HG03558 (cell line): ENCODE measurements around the gene FAM98C.
"Not testable (repeated sequence)": the region's sequence is repeated elsewhere in the genome, so short reads cannot be mapped to it uniquely, and the experiment has no call there.

ENCODE experiments used
- ATAC-seq: cut with Tn5 transposase; IDR thresholded peaks from one replicate; pipeline ENCODE4 v1.9.1; 2021; ENCODE audit warnings: moderate number of reproducible peaks; ENCODE audit not compliant: unreplicated experiment; ENCODE audit errors: extremely low read depth

FAM98C gene

DNA sequence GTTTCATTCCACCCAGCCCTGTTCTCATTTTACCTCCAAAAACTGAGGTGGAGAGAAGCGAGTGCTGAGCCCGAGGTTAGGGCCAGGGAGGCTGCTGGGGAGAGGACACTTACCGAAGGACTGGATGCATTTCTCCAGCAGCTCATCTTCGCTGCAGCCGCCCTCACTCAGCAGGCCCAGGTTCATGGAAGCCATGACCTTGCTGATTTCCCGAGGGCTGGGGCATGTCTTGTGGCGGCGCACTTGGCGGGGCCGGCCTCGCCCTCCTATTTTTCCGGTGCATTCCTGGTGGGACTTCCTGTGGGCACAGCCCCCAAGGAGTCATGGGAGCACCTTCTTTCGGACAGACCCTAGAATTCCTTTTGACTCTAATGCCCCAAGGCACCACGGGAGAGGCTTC is 19.0 kb downstream of the FAM98C start:
- ATAC-seq: no peak

DNA sequence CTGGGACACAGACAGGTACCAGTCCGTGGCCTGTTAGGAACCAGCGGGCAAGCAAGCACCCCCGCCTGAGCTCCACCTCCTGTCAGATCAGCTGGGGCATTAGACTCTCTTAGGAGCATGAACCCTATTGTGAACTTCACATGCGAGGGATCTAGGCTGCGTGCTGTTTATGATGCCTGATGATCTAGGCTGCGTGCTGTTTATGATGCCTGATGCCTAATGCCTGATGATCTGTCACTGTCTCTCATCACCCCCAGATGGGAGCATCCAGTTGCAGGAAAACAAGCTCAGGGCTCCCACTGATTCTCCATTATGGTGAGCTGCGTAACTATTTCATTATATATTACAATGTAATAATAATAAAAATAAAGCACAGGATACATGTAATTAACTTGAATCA is 19.5 kb downstream of the FAM98C start:
- ATAC-seq: no peak

DNA sequence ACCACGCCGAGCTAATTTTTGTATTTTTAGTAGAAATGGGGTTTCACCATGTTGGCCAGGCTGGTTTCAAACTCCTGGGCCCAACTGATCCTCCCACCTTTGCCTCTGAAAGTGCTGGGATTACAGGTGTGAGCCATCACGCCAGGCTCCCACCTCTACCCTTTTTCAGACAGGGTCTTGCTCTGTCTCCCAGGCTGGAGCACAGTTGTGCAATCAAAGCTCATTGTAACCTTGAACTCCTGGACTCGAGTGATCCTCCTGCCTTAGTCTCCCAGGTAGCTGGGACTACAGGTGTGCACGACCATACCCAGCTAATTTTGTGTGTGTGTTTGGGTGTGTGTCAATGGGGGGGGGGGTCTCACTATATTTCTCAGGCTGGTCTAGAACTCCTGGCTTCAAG is 21.4 kb downstream of the FAM98C start:
- no peak for ATAC-seq

DNA sequence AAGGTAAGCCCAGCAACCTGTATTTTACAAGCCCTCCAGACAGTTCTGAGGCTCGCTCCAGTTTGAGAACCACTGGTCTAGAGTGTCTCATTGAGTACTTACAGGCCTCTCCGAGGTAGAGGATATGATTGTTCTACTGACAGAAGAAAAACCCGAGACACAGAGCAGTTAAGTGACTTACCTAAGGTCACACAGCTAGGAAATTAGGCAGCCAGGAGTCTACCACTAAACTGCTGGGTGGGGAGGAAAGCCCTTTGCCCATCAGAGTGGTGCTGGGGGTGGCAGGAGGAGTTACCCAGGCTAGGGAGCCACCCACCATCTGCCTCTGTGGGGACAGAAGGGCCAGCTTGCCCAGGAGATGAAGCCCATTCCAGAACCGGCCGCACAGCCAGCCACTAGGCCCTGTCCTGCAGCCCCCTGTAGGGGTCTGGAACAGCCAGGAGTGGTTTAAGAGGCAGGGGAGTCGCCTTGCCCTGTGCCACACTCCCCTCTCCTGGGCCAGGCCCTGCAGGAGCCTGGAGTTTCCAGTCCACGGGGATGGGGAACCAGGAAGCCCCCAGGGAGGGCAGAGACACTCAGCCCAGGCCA is 22.4 kb downstream of the FAM98C start:
- no peak for ATAC-seq

DNA sequence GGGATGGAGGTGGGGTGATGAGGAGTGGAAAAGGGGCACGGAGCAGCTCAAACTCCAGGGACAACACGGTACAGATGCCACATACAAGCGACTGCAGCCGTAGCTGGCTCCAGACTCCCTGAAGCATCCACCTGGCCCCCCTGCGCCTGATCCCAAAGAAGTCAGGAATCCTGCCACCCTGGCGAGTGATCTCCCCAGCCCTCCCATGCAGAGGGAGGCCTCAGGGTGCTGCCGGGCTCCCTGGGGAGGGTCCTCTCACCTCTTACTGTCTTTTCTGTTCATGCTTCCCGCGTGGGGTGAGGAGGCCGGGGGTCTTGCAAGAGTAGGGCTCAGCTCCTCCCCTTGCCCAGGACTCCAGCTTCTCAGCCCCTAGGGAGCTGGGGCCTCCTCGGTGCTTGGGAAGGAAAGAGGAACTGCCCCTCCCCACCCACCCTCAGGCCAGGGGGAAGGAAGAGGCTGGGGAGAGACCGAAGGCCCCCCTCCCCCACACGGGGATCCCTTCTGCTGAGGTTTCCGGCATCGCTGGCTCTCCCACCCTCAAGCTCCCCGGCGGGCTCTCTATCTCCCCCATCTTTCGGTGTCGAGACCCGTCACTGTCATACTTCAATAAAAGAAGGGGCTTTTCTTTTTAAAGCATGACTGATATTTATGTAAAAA is 23.0 kb downstream of the FAM98C start, which contains the start of gene RASGRP4:
Gene RASGRP4 (minus strand): TSS at position 410 of the 657 bp plus-strand sequence. CDS start 128 bp downstream, at position 282.
- no peak for ATAC-seq

DNA sequence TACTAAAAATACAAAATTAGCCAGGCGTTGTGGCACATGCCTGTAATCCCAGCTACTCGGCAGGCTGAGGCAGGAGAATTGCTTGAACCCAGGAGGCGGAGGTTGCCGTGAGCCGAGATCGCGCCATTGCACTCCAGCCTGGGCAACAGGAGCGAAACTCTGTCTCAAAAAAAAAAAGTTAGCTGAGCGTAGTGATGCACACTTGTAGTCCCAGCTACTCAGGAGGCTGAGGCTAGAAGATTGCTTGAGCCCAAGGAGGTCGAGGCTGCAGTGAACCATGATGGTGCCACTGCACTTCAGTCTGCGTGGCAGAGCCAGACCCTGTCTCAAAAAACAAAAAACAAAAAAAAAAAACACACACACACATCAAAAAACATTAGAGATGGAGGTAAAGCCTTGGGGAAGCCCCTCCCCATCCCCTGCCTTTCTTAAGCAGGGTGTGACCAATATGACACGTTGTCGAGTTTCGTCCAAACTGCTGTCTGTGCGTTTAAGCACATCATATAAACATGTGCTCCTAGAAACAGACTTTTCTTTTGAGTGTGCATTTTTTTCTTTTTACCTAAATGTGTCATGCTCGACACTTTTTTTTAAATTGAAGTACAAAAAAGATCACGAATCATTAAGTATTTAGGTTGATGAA is 24.3 kb downstream of the FAM98C start:
- ATAC-seq: not testable (repeated sequence)

DNA sequence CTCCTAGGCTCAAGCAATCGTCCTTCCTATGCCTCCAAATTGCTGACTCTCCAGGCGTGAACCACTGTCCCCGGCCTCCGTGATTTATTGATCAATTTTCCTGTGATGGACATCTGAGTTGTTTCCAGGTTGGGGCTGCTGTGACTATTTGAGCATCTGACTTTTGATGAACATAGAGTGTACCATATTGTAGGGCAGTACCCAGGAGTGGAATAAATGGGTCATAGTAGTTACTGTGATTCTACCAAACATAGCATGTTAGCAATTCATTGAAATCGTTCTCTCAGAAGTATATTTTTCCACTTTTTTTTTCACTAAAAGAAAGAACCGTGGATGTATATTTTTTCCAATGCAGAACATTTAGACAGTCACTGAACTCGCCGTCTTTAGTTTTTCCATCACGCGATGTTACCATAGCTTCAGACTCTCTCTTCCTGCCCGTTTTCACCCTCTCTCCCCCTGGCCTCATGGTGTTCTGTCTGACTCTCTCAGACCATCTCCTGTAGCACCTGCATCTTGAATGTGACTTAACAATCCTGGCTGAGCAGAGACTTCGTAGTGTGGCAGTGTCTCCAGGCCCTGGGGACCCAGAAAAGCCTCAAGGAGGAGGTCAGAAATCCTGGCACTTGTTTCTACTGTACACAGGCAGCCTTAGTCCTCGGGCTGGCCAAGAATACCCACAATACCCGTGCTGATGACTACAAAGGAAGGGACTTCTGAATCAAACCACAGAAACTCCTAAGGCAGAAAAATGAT is 26.3 kb downstream of the FAM98C start:
- ATAC-seq: no peak

DNA sequence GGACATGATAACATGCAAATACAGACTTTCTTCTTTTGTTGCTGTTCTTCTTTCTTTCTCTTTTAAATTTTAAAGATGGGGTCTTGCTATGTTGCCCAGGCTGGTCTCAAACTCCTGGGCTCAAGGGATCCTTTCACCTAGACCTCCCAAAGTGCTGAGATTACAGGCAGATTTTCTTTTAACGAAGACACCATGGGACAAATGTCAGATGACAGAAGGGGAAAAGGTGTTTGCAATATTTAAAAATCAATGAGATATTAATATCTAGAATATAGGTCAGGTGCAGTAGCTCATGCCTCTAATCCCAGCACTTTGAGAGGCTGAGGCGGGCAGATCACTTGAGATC is 26.9 kb downstream of the FAM98C start:
- no peak for ATAC-seq

DNA sequence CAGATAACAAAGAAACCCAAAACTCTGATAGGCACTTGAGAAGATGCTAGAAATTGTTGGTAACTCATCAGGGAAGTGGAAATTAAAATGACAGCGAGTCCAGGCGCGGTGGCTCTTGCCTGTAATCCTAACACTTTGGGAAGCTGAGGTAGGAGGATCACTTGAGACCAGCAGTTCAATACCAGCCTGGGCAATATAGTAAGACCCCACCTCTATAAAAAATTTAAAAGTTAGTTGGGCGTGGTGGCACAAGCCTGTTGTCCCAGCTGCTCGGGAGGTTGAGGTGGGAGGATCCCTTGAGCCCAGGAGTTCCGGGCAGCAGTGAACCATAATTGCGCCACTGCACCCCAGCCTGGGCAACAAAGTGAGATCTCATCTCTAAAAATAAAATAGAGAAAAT is 28.0 kb downstream of the FAM98C start:
- no peak for ATAC-seq

DNA sequence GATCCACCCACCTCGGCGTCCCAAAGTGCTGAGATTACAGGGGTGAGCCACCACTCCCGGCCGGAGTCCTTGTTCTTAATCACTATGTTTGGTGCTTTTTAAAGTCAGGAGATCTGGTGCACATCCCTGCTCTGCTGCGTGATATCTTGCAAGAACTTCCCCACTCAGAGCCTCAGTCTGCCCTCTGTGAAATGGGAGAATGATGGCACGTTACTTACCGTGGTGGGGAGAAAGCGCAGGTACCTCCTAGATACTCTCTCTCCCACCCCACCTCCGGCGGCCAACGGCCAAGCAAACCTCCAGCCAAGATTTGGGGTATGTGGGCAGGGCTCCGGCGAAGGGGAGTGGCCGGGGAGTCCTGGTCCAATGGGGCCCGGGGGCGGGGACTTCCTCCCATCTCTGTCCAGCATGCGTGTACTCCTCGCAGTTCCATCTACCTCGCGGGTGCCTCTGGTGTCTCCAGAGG is 30.4 kb downstream of the FAM98C start, which contains the start of gene RYR1:
Gene RYR1 (plus strand): TSS at position 424 of the 466 bp plus-strand sequence. CDS start 139 bp downstream, outside the sequence.
- no peak for ATAC-seq

DNA sequence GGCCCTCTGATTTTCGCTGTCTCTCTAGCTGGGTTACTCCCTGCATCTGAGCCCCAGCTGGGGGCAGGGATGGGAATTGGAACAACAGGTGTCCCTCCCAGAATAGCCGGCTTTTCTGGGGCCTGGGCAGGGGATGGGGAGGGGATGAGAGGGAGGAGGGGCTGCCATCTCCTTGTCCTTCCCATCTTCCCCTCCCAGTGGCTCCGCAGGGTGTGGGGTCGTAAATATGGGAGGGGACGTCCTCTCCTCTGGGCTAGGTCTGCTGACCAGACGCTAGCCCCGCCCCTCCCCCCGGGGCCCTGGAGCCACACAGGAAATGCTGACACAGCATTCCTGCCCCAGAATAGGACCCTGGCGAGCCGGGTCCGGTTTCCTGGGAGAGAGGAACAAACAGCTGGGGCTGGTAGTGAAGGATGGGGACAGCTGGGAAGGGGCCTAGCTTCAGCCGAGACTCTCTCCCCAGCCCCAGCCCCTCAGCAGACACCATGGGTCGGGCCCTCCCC is 31.7 kb downstream of the FAM98C start:
- no peak for ATAC-seq

DNA sequence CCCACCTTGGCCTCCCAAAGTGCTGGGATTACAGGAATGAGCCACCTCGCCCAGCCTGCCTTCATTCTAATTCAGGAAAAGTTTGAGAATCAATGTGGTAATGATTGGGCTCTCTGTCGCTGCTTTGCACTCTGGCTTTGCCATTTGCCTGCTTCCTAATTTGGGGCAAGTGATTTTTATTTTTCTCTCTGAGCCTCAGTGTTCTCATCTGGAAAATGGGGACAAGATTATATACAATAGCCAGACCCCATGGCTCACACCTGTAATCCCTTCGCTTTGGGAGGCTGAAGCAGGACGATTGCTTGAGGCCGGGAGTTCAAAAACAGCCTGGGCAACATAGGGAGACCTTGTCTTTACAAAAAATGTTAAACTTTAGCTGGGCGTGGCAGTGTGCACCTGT is 34.4 kb downstream of the FAM98C start:
- ATAC-seq: no peak

DNA sequence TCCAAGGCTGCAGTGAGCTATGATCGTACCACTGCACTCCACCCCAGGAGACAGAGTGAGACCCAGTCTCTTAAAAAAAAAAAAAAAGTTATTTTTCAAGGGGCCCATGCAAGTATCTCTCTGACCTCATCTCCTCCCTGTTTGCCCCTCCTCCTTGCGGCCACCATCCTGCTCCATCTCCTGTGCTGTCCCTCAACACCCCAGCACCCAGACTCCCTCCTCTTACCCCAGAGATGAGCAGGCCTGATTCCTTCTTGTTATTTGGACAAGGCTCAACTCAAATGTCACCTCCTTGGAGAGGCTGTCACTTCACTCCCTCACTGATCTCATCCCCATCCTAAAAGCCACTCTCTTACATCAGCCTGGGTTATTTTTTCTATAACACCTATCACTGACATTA is 35.0 kb downstream of the FAM98C start:
- ATAC-seq: no peak

DNA sequence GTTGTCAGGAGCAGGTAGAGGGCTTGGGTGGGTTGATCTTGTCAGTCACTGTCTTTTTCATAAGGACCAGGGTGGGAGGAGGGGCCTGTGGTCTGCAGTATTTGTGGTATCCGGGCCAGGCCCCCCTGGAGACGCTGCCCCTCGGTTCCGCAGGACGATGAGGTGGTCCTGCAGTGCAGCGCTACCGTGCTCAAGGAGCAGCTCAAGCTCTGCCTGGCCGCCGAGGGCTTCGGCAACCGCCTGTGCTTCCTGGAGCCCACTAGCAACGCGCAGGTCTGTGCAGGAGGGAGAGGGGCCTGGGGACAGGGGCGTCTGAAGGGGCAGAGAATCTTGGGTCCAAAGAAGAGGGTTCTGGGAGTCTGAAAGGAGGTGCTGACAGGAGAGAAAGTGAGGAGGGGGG is 37.7 kb downstream of the FAM98C start:
- ATAC-seq: no peak

DNA sequence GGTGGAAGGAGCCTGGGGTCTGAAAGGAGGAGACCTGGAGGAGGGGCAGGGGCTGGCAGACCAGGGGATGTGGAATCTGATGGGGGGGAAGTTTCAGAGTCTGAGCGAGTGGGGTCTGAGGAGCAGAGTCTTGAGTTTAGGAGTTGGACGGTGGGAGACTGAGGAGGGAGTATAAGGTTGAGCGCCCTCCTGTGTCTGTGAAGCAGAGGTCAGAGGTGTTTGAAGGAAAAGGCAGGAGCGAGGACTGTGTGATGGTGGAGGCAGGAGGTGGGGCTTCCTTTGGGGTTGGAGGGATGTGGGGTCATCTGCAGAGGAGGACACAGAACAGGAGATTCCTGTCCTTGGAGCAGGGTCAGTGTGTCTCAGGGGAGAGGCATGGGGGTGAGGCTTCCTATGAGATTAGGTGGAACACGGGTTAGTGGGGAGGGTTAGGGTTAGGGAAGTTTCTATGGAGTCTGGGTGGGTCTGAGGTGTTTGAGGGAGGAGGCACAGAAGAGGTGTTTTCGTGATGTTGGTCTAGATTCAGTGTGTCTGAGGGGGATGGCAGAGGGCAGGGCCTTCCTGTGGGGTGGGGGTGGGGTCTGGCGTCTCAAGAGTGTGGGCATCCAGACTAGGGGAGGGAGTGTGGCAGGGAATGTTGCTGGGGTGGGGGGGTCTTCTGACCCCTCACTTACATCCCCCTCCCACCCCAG is 38.9 kb downstream of the FAM98C start:
- ATAC-seq: no peak

DNA sequence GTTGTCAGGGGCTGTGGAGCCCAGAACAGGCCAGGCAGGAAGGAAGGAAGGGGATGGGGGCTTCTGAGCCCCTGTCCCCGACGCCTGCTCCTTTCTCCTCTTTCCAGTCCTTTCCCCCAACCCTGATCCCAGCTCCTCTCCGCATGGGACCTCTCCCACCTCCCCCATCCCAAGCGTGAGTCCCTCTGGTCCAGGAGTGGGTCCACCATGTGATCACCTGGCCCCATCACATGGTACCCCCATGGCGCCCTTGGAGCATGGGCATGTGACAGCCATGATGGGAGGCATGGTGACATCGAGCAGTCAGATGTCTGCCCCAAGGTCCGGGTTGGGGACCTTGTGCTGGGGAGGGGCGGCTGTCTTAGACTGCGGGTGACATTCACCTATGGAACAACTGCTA is 39.8 kb downstream of the FAM98C start:
- ATAC-seq: no peak

DNA sequence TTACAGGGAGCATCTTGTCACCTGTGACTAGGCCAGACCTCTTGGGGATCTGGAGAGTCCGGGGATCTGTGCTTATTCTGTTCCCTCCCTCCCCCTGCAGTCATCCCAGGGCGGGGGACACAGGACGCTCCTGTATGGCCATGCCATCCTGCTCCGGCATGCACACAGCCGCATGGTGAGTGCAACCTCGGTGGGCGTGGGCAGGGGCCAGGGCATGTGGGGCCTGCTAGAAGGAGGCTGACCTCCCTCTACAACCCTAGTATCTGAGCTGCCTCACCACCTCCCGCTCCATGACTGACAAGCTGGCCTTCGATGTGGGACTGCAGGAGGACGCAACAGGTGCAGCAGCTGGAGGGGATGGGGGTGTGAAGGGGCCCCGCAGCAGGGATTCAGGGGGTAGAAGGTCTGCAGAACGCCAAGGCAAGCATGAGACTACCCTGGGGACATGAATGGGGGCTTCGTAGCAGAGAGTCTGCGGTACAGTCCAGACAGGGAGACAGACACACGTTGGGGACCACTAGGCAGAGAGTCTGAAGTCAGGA is 40.6 kb downstream of the FAM98C start:
- no peak for ATAC-seq

DNA sequence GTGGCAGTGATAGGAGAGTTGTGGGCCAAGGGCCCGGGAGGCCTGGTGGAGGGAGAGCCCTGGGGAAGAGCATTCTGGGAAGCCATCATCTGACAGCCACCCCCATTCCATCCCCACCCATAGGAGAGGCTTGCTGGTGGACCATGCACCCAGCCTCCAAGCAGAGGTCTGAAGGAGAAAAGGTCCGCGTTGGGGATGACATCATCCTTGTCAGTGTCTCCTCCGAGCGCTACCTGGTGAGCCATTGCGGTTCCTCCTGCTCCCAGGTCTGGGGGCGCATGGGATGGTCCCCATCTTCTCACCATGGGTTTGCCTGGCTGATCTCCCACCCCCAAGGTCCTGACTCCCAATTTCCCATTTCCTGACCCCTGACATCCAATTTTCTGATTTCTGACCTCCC is 41.1 kb downstream of the FAM98C start:
- ATAC-seq: no peak

DNA sequence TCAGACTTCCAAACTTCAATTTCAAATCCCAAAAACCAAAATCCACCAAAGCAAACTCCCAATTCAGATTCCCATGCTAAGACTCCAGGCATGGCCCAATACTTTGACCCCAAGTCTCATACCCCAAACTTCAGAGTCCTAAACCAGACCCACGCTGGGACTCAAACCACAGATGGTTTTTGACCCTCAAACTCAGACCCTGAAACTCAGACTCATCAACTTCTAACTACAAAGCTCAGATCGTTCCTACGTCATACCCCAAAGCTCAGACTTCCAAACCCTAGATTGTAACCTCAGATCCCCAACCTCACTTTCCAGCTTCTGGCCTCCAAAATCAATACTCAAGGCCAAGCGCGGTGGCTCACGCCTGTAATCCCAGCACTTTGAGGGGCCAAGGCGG is 42.5 kb downstream of the FAM98C start:
- ATAC-seq: no peak

DNA sequence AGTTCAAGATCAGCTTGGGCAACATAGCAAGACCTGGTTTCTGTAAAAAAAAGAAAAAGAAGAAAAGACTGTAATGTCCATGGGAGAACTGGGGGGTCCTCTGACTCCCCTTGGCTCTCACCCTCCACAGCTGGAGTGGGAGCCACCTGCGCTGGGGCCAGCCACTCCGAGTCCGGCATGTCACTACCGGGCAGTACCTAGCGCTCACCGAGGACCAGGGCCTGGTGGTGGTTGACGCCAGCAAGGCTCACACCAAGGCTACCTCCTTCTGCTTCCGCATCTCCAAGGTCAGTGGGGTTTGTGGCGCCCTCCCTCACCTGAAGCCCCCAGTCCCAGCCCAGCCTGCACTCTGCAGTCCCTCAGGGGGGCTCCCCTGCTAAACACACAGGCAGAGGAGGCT is 45.3 kb downstream of the FAM98C start:
- no peak for ATAC-seq
